D341Med (cell line): Measurements from ENCODE around the gene PIGM.

ENCODE experiments used
- DNase-seq: peaks from one replicate; pipeline ENCODE4 v3.0.0; 2012; ENCODE audit warnings: low spot score

PIGM gene

GRCh38 chr1:160031365-160032164 is at the start of gene PIGM:
Gene PIGM, minus strand, starts transcription at chr1:160031990. Its CDS starts 251 bp downstream, at chr1:160031739.
- peak; percentile 98 for DNase-seq

DNA sequence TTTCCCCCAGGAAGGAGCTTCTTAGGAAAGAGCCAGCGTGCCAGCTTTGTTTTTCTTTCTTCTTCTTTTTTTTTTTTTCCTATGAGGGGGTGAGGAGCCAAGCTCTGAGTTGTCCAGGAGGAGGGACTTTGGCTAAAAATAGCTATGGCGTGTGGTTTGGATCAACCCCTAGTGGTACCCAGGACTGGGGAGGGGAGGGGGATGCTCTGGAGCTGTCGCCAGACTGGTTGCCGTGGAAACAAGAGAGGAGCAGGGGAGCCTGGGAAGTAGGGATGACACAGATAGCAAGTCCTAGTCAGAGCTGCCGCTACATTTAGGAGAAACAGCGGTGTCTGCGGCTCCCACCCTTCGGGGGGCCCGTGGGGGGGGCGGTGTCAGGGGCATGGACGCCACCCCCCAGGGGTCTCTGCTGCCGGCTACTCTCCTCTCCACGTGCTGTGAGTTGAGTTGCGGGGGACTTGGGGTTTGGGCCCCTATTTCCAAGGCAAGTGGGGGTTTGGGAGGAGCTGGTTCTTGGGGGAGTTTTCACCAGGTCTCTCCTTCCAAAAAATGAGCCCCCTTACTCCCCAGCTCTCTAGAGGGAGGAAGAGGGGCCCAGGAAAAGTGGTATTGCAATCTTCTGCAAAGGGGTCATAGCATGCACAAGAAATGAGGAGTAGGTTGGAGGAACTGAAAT is 49.6 kb upstream of the PIGM start, which contains the start of gene KCNJ9:
TSS of gene KCNJ9 (plus strand) at position 278 of the 676 bp plus-strand sequence. CDS start 2,493 bp downstream, outside the sequence.
- DNase-seq, result no peak

GRCh38 chr1:160080381-160081100 is 48.8 kb upstream of the PIGM start:
- no peak for DNase-seq

- DNase-seq, result no peak
Measured at GRCh38 chr1:160079448-160079847, 47.7 kb upstream of the PIGM start.

DNA sequence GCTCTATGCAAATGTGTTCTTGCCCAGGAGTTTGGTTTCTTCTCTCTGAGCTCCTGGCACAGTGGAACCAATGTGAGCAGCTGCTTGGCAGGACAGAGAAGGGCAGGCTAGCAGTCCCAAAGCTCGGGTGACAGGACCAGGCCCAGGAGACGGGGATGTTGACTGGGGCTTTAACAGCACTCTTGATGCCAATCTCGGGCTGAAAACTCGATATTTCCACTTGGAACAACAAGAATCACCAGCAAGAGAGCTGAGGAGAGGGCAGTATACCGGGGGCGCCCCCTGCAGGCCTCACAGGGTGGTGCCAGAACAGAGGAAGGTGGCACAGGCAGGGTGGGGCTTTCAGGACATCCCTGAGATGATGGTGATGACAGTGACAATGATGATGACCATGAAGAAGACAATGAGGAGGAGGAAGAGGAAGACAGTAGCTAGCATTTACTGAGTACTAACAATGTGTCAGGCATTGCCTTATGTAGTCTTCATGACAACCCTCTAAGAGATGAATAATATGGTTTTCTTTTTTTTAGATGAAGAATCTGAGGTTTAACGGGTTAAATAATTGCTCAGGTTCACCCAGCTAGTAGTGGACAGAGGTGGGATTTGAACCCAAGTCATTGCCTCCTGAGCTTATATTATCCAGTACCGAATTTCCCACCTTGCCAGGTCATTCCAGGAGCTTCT is 46.9 kb upstream of the PIGM start:
- peak; percentile 79 for DNase-seq

DNA sequence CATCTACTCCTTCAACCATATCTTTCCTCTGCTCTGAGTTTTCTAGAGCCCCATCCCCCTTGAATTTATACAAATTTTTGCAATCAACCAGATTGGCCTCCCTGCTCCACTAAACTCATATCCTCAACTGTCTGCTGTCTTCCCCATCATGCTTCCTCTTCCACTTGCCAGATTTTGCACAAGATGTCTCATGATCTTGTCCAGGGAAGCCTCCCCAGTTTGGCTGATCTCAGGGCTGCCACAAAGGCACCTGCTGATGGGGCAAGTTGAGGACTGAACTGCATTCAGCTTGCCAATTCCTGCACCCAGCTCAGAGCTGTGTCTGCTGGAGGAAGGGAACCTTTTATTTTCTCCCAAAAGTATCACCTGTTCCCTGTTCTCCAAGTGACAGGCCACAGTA is 45.7 kb upstream of the PIGM start:
- DNase-seq, result no peak

GRCh38 chr1:160076295-160076694 is 44.5 kb upstream of the PIGM start:
- no peak for DNase-seq

GRCh38 chr1:160075836-160076235 is 44.0 kb upstream of the PIGM start:
- no peak for DNase-seq

DNA sequence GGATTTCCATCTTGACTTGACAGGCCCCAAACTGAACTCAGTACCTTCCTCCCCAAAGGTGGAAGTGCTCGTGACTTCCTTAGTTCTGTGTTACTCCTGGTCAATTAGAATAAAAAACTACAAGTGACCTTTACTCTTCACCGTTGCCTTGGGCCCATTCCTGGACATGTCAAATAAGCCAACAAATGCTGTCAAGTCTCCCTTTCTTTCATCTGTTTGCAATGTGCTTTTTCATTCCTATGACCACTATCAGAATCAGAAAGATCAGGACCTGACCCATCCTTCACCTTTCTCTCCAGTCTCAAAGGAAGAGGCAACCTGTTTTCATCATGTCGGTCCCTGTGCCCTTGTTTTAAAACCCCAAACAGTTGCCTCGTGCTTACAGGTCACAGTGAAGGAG is 43.1 kb upstream of the PIGM start:
- no peak for DNase-seq

- no peak for DNase-seq
Measured at GRCh38 chr1:160071289-160071688, 39.5 kb upstream of the PIGM start.

DNA sequence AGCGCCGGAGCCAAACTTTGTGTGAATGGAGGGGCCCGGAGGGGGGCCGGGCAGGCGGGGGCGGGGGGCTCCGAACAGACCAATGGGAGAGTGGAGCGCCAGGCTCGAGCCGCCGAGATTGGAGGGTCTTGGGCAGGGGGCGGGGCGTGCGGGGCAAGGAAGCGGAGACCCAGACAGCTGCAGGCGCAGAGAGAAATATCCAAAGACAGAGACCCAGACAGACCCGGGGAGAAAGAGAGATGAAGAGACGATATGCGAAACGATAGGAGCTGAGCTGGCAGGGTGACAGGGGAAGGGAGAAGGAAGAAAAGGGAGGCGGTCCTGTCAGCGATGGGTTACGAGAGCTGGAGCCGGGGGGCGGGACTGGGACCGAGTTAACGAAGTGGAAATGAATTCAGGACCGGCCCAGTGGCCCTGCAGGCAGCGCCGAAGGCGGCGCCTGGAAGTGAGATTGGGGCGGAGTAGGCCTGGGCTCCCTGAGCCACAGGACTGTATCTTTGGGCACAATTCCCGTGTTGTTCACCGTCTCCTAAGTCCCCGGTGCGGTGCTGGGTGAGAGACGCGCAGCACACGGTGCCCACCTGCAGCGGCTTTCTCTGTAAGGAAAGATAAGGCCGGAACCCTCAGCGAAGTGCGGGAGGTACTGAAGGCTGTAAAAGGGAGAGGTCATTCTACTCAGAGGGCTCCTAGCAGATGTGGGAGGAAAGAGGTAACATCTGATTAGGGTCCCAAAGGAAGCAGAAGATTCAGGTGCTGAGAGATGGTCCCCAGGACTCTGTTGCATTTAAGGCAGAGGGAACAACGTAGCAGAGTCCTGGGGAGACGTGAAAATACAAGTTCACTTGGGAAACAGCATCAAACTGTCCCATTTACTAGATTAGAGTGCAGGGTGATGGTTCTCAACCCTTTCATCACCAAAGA is 38.7 kb upstream of the PIGM start:
- peak; percentile 93 for DNase-seq

DNA sequence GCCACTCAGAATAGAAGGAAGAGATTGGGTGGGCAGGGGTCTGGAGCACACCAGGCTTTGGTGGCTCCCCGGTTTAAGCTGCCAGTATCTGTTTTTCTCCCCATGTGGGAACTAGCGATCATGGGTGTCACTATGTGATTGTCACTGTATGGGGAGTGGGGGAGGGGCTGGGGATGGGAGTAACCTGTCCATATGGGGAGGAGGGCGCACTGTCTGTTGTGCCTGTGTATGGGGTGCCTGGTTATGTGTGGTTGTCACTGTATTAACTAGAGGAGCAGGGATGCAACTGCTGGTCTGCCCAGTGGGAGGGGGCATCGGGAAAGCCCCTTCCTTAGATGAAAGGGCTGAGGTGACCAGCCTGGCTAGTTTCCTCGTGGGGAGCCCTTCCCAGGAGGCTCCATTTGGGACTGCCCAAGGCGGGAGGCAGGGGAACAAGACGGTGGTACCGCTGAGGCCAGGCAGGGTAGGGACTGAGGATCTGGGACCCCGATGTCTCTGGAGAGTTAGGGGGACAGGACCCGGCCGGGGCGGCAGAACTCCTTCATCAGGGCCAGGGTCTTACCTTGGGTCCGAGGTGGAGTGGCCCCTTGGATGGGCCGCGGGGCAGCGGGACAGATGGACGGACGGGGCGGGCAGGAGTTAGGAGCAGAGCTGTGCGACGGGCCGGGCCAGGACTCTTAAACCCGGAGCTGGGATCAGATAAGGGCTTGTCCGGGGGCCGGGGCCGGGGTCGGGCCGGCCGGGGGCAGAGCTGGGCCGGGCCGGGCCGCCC is 37.9 kb upstream of the PIGM start, which contains the start of gene KCNJ10:
TSS of gene KCNJ10 (minus strand) at position 701 of the 772 bp plus-strand sequence. CDS start 27,628 bp downstream, outside the sequence.
- DNase-seq, result no peak

DNA sequence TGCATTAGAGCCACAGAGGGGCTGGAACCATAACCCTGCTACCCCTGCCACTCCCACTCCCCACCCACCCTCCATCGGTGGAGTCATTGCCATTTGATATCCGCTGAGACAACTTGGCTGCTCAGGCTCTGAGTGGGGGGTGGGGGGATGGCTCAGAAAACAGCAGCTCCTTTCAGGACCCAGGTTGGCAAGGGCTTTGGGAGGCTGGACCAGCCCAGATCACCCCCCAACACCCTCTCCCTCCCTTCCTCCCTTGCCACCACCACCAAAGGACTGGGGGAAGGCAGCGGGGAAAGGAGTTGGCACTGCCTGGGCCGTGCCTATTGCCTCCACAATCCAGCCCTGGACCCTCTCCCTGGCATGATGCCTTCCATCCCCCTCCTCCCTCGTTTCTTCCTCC is 36.4 kb upstream of the PIGM start:
- DNase-seq, result no peak

DNA sequence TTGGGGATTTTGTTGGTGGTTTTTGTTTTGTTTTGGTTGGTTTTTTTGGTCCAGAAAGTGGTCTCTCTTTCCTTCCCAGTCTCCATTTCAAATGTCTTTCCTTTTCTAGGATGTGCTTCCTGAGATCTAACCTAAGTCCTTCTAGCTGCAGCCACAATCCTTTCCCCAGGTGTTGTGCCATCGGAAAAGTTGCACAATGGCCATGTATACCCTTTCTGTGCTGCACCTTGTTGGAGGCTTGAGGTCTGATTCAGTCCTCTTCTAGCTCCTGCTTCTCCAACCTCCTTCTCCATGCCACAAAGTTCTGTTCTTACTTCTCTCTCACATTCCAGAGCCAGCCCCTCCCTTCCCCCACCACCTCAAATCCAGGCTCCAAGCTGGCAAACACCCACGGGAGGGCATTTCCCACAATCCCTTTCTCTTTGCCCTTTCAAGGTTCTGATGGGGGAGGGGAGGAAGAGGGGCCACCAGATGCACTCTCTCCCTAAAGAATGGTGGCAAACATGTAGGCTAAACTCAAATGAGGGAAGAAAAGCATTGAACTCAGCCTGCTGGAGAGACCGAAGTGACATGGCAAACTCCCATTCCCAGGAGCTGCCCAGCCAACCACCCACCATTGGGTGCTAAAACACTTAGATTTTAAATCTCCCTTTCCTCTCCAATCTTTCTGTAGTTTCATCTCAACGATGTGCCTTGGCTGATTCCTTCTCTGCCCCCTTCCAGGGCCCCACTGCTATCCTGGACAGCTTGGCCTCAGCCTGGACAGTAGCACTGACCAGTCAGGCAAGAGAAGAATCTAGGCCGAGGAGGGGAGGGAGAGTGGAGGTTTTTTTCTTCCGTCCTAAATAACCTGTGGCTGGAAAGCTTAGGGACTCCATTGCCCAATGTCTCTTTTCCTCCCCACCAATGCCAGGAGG is 35.3 kb upstream of the PIGM start:
- no peak for DNase-seq

GRCh38 chr1:160064746-160065145 is 33.0 kb upstream of the PIGM start:
- no peak for DNase-seq

DNA sequence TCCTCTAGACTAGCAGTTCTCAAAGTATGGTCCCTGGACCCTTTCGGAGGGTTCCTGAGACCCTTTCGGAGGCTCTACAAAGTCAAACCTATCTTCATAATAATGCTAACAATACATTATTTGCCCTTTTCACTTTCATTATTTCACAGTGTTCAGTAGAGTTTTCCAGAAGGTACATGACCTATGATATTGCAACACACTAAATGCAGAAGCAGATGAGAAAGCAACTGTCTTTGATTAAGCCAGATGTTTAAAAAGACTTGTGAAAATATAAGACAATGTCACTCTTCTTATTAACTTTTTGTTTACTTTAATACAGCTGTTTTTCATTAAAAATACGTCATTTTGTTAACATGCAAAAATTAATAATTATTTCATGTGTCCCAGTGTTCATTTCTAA is 32.4 kb upstream of the PIGM start:
- no peak for DNase-seq

DNA sequence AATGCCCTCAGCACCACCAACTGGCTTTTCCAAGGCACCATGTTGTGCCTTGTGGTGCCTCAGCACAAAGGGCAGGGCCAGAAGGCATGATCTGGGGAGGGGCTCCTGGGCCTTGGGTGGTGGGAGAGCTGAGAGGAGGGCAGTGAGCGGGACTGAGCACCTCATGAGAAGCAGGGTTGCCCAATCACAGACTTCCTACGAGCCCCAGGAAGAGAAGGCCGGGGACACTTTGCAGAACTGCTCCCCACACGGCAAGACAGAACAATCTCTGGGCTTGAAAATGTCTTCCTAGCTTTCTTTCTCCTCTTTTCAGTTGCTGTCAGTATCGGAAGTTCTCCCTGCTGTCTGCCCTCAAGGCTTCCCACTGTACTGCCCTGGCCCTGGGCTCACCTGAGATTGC is 31.4 kb upstream of the PIGM start:
- no peak for DNase-seq

DNA sequence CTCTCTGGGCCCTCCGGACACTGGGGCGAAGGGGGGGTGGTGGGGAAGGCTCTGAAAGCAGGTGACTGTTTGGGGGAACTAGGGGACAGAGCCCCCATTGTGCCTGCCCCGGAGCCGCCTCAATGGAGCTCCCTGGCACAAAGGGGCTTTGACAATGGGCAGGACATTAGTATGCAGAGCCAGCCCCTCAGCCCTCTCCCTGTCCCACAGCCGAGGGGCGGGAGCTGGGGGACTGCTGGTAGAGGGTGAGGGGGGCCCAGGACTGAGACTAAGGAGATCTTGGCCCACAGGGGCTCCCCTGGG is 30.4 kb upstream of the PIGM start:
- no peak for DNase-seq
